Fibroblast of lung (primary cell): Measurements from ENCODE around the gene KPNA6. TPM values are rescaled to one million over a fixed set of nuclear protein-coding genes. Genes with fewer than 3 reads are reported as not detected.
"Not testable (repeated sequence)": the region's sequence is repeated elsewhere in the genome, so short reads cannot be mapped to it uniquely, and the experiment has no call there.

Experiments
- DNase-seq, 2 donors: peaks; one replicate each; pipeline versions ENCODE4 v3.0.0 to v3.0.0-alpha.2; 2010; ENCODE audit warnings: low read depth in 2 of 2
- H2AFZ ChIP-seq: 2 replicates; pipeline ENCODE4 v1.5.1; 2012; ENCODE audit warnings: low read length, control low read depth, inconsistent platforms
- H3K27ac ChIP-seq: 2 replicates; pipeline ENCODE4 v1.5.1; 2011; ENCODE audit warnings: low read length, control low read depth; ENCODE audit not compliant: insufficient read depth
- H3K27me3 ChIP-seq: 2 replicates; pipeline ENCODE4 v1.5.1; 2011; ENCODE audit warnings: mild to moderate bottlenecking, low read length; ENCODE audit not compliant: control insufficient read depth, insufficient read depth
- H3K36me3 ChIP-seq: 2 replicates; pipeline ENCODE4 v1.5.1; 2011; ENCODE audit warnings: low read length; ENCODE audit not compliant: control insufficient read depth, insufficient read depth
- H3K4me1 ChIP-seq: 2 replicates; pipeline ENCODE4 v1.5.1; 2011; ENCODE audit warnings: low read length; ENCODE audit not compliant: control insufficient read depth, insufficient read depth; ENCODE audit errors: extremely low read depth
- H3K4me2 ChIP-seq: 2 replicates; pipeline ENCODE4 v1.5.1; 2011; ENCODE audit warnings: low read length, control low read depth; ENCODE audit not compliant: insufficient read depth; ENCODE audit errors: extremely low read depth
- H3K4me3 ChIP-seq, 4 experiments: fragments of 200-600 bp in 1 of 4; sonication (generic) in 1 of 4; replicated peaks in 1 of 4; 2 replicates each; pipeline ENCODE4 v1.5.1; 2011 to 2016; ENCODE audit warnings: low read length in 4 of 4, low read depth in 3 of 4, mild to moderate bottlenecking in 3 of 4, control low read depth in 2 of 4, inconsistent platforms in 1 of 4, mixed read lengths in 1 of 4; ENCODE audit not compliant: insufficient read depth in 1 of 4; ENCODE audit errors: control extremely low read depth in 1 of 4
- H3K79me2 ChIP-seq: 2 replicates; pipeline ENCODE4 v1.5.1; 2012; ENCODE audit warnings: mild to moderate bottlenecking, low read length, inconsistent platforms; ENCODE audit not compliant: control insufficient read depth, insufficient read depth
- H3K9ac ChIP-seq: 2 replicates; pipeline ENCODE4 v1.5.1; 2011; ENCODE audit warnings: mild to moderate bottlenecking, low read length, control low read depth; ENCODE audit not compliant: insufficient read depth
- H3K9me3 ChIP-seq: 2 replicates; pipeline ENCODE4 v1.5.1; 2012; ENCODE audit warnings: low read depth, low read length; ENCODE audit not compliant: control insufficient read depth, insufficient read depth
- H4K20me1 ChIP-seq: 2 replicates; pipeline ENCODE4 v1.5.1; 2011; ENCODE audit warnings: low read length; ENCODE audit not compliant: control insufficient read depth, insufficient read depth; ENCODE audit errors: extremely low read depth
- CTCF ChIP-seq, 2 donors: IDR thresholded peaks in 1 of 2; conservative IDR thresholded peaks in 1 of 2; 1 replicate in 1 of 2; 2 replicates in 1 of 2; pipeline ENCODE4 v1.5.1; 2011 to 2012; ENCODE audit warnings: low read length in 2 of 2, control low read depth in 1 of 2, inconsistent platforms in 1 of 2, low read depth in 1 of 2, mild to moderate bottlenecking in 1 of 2
- EZH2 ChIP-seq: IDR thresholded peaks from 2 replicates; pipeline ENCODE4 v1.5.1; 2012; ENCODE audit warnings: low read length, control low read depth, mild to moderate bottlenecking; ENCODE audit errors: missing control alignments
- polyA plus RNA-seq, 2 donors: library from polyadenylated mRNA; depleted of rRNA in 1 of 2; stranded (reverse) in 1 of 2; unstranded in 1 of 2; fragments of >200 nt; gene quantifications; 2 replicates each; pipeline ENCODE4 v1.2.1, GENCODE V29; 2011 to 2012; ENCODE audit warnings: missing spikeins in 1 of 2
- total RNA-seq: library from RNA; depleted of rRNA; stranded (reverse); fragments of >200 nt; gene quantifications from 2 replicates; pipeline ENCODE4 v1.2.1, GENCODE V29; 2014

The KPNA6 gene
- total and polyA plus RNA-seq, 2 donors (not counting 1 experiment from before 2014, with no cell fraction given), result 40.1 to 48.5 TPM

- DNase-seq, result peak; percentile 36 to 62
- Histone ChIP-seq H3K9me3 (no peaks in the 10 kb centered on the region), H4K20me1 (no peaks in the 10 kb centered on the region), H3K79me2 (peaks cover 54% of the 10 kb centered on the region), H3K27ac (no peak overlapping the region), H3K4me1 (peaks cover 8% of the 10 kb centered on the region), H3K36me3 (no peaks in the 10 kb centered on the region), H3K27me3 (no peaks in the 10 kb centered on the region), H2AFZ (no peak overlapping the region), H3K9ac (no peak overlapping the region), H3K4me2 (peak overlapping the region; percentile 27), H3K4me3 (no peak overlapping the region)
- TF ChIP-seq EZH2 (no peak), CTCF (conservative IDR thresholded peaks at IDR 0.05 in 1 of 2, IDR thresholded peaks at IDR 0.05 in 1 of 2; ENCODE audit: low read depth in 1 of 2, low read length in 2 of 2) (no peak)
Measured at GRCh38 chr1:32138965-32139364, 31.1 kb downstream of the KPNA6 start.

- peak; percentile 77 to 84 for DNase-seq
- TF ChIP-seq EZH2, result no peak
- no peak for TF ChIP-seq CTCF (conservative IDR thresholded peaks at IDR 0.05 in 1 of 2, IDR thresholded peaks at IDR 0.05 in 1 of 2; ENCODE audit: low read depth in 1 of 2, low read length in 2 of 2)
- Histone ChIP-seq H3K4me2 (no peak overlapping the region), H3K4me3 (no peak overlapping the region), H3K27me3 (no peaks in the 10 kb centered on the region), H2AFZ (no peak overlapping the region), H3K27ac (peak overlapping the region; percentile 61), H3K79me2 (peaks cover 61% of the 10 kb centered on the region), H3K9ac (no peak overlapping the region), H3K4me1 (peaks cover 8% of the 10 kb centered on the region), H3K9me3 (no peaks in the 10 kb centered on the region), H4K20me1 (no peaks in the 10 kb centered on the region), H3K36me3 (no peaks in the 10 kb centered on the region)
Measured at GRCh38 chr1:32142446-32143301, 34.8 kb downstream of the KPNA6 start.

GRCh38 chr1:32143302-32143695 lies 35.4 kb downstream of the KPNA6 start:
- not testable (repeated sequence) for H3K4me3 ChIP-seq, H3K9me3 ChIP-seq, H3K9ac ChIP-seq, H3K4me2 ChIP-seq, H3K27me3 ChIP-seq, H2AFZ ChIP-seq, H3K36me3 ChIP-seq, DNase-seq, H4K20me1 ChIP-seq, H3K4me1 ChIP-seq
- H3K79me2 ChIP-seq, result peaks cover 61% of the 10 kb centered on the region
- H3K27ac ChIP-seq, result peak overlapping the region; percentile 54
